ENCODE measurements around the gene ICAM4.
"Not testable (repeated sequence)": the region's sequence is repeated elsewhere in the genome, so short reads cannot be mapped to it uniquely, and the experiment has no call there.

The ICAM4 gene

GRCh38 chr19:10268071-10268470 lies 18.7 kb upstream of the ICAM4 start:
- DNase-seq (ENCODE audit: low read depth, low spot score) = no peak

- DNase-seq (ENCODE audit: low read depth, low spot score) = peak; percentile 72
Measured at GRCh38 chr19:10269333-10270179, 17.2 kb upstream of the ICAM4 start.

GRCh38 chr19:10270180-10270615 lies 16.6 kb upstream of the ICAM4 start:
- DNase-seq (ENCODE audit: low read depth, low spot score) = no peak

GRCh38 chr19:10270616-10271394 lies 15.9 kb upstream of the ICAM4 start, which contains the start of gene ICAM1:
ICAM1 (plus strand) TSS chr19:10271120; CDS start chr19:10271160, 40 bp downstream.
- DNase-seq (ENCODE audit: low read depth, low spot score) = peak; percentile 41

GRCh38 chr19:10271543-10272086 lies 15.1 kb upstream of the ICAM4 start:
- DNase-seq (ENCODE audit: low read depth, low spot score) = no peak

- no peak for DNase-seq (ENCODE audit: low read depth, low spot score)
Measured at GRCh38 chr19:10274589-10274988, 12.2 kb upstream of the ICAM4 start.

- no peak for DNase-seq (ENCODE audit: low read depth, low spot score)
Measured at GRCh38 chr19:10277795-10278589, 8.8 kb upstream of the ICAM4 start.

GRCh38 chr19:10278935-10279334 lies 7.8 kb upstream of the ICAM4 start:
- no peak for DNase-seq (ENCODE audit: low read depth, low spot score)

GRCh38 chr19:10279737-10280442 lies 6.9 kb upstream of the ICAM4 start:
- no peak for DNase-seq (ENCODE audit: low read depth, low spot score)

- not testable (repeated sequence) for DNase-seq (ENCODE audit: low read depth, low spot score)
Measured at GRCh38 chr19:10282043-10282442, 4.7 kb upstream of the ICAM4 start.

GRCh38 chr19:10283301-10284064 lies 3.3 kb upstream of the ICAM4 start:
- no peak for DNase-seq (ENCODE audit: low read depth, low spot score)

GRCh38 chr19:10284065-10284959 lies 2.4 kb upstream of the ICAM4 start:
- no peak for DNase-seq (ENCODE audit: low read depth, low spot score)

- DNase-seq (ENCODE audit: low read depth, low spot score) = no peak
Measured at GRCh38 chr19:10284960-10285278, 1.8 kb upstream of the ICAM4 start.

GRCh38 chr19:10285393-10285792 lies 1.4 kb upstream of the ICAM4 start:
- DNase-seq (ENCODE audit: low read depth, low spot score) = no peak

- DNase-seq (ENCODE audit: low read depth, low spot score) = no peak
Measured at GRCh38 chr19:10288662-10289166, 2.0 kb downstream of the ICAM4 start.

- peak; percentile 57 for DNase-seq (ENCODE audit: low read depth, low spot score)
Measured at GRCh38 chr19:10289167-10289835, 2.5 kb downstream of the ICAM4 start.

GRCh38 chr19:10289836-10290356 lies 3.1 kb downstream of the ICAM4 start, which contains the start of gene ICAM5:
ICAM5 (plus strand) TSS chr19:10289952; CDS start chr19:10290044, 92 bp downstream.
- no peak for DNase-seq (ENCODE audit: low read depth, low spot score)

GRCh38 chr19:10290357-10290875 lies 3.7 kb downstream of the ICAM4 start:
- no peak for DNase-seq (ENCODE audit: low read depth, low spot score)

All from activated naive CD8-positive, alpha-beta T cell treated with anti-CD3 and anti-CD28 coated beads, Interleukin-2, amount 50 U/mL, for 16 hours (primary cell).